Caco-2 (cell line): ENCODE results near the gene BMPR1B. TPM values are rescaled to one million over a fixed set of nuclear protein-coding genes. Genes with fewer than 3 reads are reported as not detected.

ENCODE experiments used
- BruUV-seq: library from RNA; stranded (reverse); fragments of 400-500 nt; replicated peaks from 2 replicates; lab custom pipeline; 2021; lab: Mats Ljungman, UMichigan
- CTCF ChIA-PET: fragments of 300-600 bp; sonication (Branson Sonifier 250); formaldehyde crosslinking; loops from one replicate; lab custom pipeline; 2022; ENCODE audit warnings: antibody characterized with exemption; lab: Charles Lee
- POLR2A ChIA-PET: fragments of 300-600 bp; sonication (Branson Sonifier 250); formaldehyde crosslinking; loops from one replicate; lab custom pipeline; 2022; ENCODE audit warnings: antibody characterized with exemption; lab: Charles Lee
- DNase-seq, 2 experiments: peaks; one replicate each; pipeline versions ENCODE4 v3.0.0 to v3.0.0-alpha.2; 2020 to 2022
- H3K27me3 ChIP-seq: replicated peaks from 2 replicates; pipeline ENCODE4 v1.6.0; 2011; ENCODE audit warnings: low read length; ENCODE audit not compliant: control insufficient read depth, insufficient read depth
- H3K36me3 ChIP-seq: 2 replicates; pipeline ENCODE4 v1.5.1; 2011; ENCODE audit warnings: low read length; ENCODE audit not compliant: control insufficient read depth, insufficient read depth
- H3K4me1 ChIP-seq: fragments of 250-450 bp; sonication (Bioruptor Pico); 2 replicates; pipeline ENCODE4 v1.5.1; 2020; ENCODE audit warnings: mild to moderate bottlenecking
- H3K4me3 ChIP-seq: 2 replicates; pipeline ENCODE4 v1.5.1; 2011; ENCODE audit warnings: low read depth, mild to moderate bottlenecking, control low read depth, low read length
- H3K9me3 ChIP-seq: fragments of 250-450 bp; sonication (Bioruptor Pico); 2 replicates; pipeline ENCODE4 v1.5.1; 2020; ENCODE audit warnings: mild to moderate bottlenecking, moderate library complexity
- H3K27ac Mint-ChIP-seq: one replicate; pipeline ENCODE4 v1.8.0; 2022; ENCODE audit warnings: mixed read lengths; ENCODE audit not compliant: unreplicated experiment
- H3K27me3 Mint-ChIP-seq: one replicate; pipeline ENCODE4 v1.8.0; 2022; ENCODE audit warnings: mixed read lengths; ENCODE audit not compliant: insufficient read depth, unreplicated experiment
- H3K36me3 Mint-ChIP-seq: one replicate; pipeline ENCODE4 v1.8.0; 2022; ENCODE audit warnings: mild to moderate bottlenecking, mixed read lengths; ENCODE audit not compliant: insufficient read depth, unreplicated experiment
- H3K4me1 Mint-ChIP-seq: one replicate; pipeline ENCODE4 v1.8.0; 2022; ENCODE audit warnings: low read depth, mixed read lengths; ENCODE audit not compliant: unreplicated experiment
- H3K4me3 Mint-ChIP-seq: one replicate; pipeline ENCODE4 v1.8.0; 2022; ENCODE audit warnings: mild to moderate bottlenecking, moderate library complexity, mixed read lengths; ENCODE audit not compliant: unreplicated experiment
- H3K9me3 Mint-ChIP-seq: one replicate; pipeline ENCODE4 v1.8.0; 2022; ENCODE audit warnings: mixed read lengths; ENCODE audit not compliant: unreplicated experiment
- intact Hi-C: fragments of 100-400 bp; cut with micrococcal nuclease; formaldehyde crosslinking; loops from one replicate; pipeline ENCODE4 v1.10.0; 2022; ENCODE audit not compliant: unreplicated experiment
- total RNA-seq: library from RNA; stranded (reverse); gene quantifications from 2 replicates; pipeline ENCODE4 v1.2.3, GENCODE V29; 2022
- TF ChIP-seq, protein P1 (sequence below), 2 experiments: fragments of 200-600 bp in 1 of 2; IDR thresholded peaks; 1 replicate in 1 of 2; 2 replicates in 1 of 2; pipeline versions ENCODE4 v1.5.1 to v1.8.0; 2011 to 2022; ENCODE audit warnings: antibody characterized with exemption in 1 of 2, control low read depth in 1 of 2, inconsistent platforms in 1 of 2, low read depth in 1 of 2, low read length in 1 of 2, mild to moderate bottlenecking in 1 of 2, moderate library complexity in 1 of 2; ENCODE audit not compliant: insufficient read depth in 1 of 2, severe bottlenecking in 1 of 2, unreplicated experiment in 1 of 2

Gene BMPR1B
- total RNA-seq, 1 experiment from 2014 or later, result 8.7 TPM

- intact Hi-C loops, result loop anchor here (10.0 kb wide), 1 partner anchor 127 kb away; no protein-coding TSS in a partner anchor
- H3K36me3 ChIP-seq, result no peaks in the 10 kb centered on the region
- H3K27me3 ChIP-seq, result no peaks in the 10 kb centered on the region
- Mint-ChIP-seq H3K4me3 (no peak overlapping the region), H3K36me3 (no peaks in the 10 kb centered on the region), H3K4me1 (peaks cover 5% of the 10 kb centered on the region), H3K9me3 (no peaks in the 10 kb centered on the region), H3K27me3 (no peaks in the 10 kb centered on the region), H3K27ac (no peak overlapping the region)
- CTCF ChIA-PET, result no interaction called here
- H3K9me3 ChIP-seq, result no peaks in the 10 kb centered on the region
- no peak for DNase-seq
- BruUV-seq, result no TSS peak
- H3K4me1 ChIP-seq, result no peaks in the 10 kb centered on the region
- TF ChIP-seq, protein P1, sequence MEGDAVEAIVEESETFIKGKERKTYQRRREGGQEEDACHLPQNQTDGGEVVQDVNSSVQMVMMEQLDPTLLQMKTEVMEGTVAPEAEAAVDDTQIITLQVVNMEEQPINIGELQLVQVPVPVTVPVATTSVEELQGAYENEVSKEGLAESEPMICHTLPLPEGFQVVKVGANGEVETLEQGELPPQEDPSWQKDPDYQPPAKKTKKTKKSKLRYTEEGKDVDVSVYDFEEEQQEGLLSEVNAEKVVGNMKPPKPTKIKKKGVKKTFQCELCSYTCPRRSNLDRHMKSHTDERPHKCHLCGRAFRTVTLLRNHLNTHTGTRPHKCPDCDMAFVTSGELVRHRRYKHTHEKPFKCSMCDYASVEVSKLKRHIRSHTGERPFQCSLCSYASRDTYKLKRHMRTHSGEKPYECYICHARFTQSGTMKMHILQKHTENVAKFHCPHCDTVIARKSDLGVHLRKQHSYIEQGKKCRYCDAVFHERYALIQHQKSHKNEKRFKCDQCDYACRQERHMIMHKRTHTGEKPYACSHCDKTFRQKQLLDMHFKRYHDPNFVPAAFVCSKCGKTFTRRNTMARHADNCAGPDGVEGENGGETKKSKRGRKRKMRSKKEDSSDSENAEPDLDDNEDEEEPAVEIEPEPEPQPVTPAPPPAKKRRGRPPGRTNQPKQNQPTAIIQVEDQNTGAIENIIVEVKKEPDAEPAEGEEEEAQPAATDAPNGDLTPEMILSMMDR (IDR thresholded peaks at IDR 0.05; ENCODE audit: insufficient read depth in 1 of 2, low read depth in 1 of 2, low read length in 1 of 2, severe bottlenecking in 1 of 2, unreplicated experiment in 1 of 2), result no peak
- POLR2A ChIA-PET, result no interaction called here
- H3K4me3 ChIP-seq, result no peak overlapping the region
Observed at GRCh38 chr4:94767446-94767845, 9.7 kb downstream of the BMPR1B start.

GRCh38 chr4:94782707-94783106 is 25.0 kb downstream of the BMPR1B start:
- CTCF ChIA-PET, result no interaction called here
- no peaks in the 10 kb centered on the region for H3K36me3 ChIP-seq
- no peaks in the 10 kb centered on the region for H3K4me1 ChIP-seq
- no peaks in the 10 kb centered on the region; the same call in 1 of the 2 replicates for H3K9me3 ChIP-seq
- POLR2A ChIA-PET, result no interaction called here
- H3K27ac Mint-ChIP-seq, result no peak overlapping the region
- intact Hi-C loops, result no loop called here
- no peak overlapping the region for H3K4me3 ChIP-seq
- no peaks in the 10 kb centered on the region for H3K27me3 Mint-ChIP-seq
- no peaks in the 10 kb centered on the region for H3K4me1 Mint-ChIP-seq
- no TSS peak for BruUV-seq
- DNase-seq, result no peak
- H3K27me3 ChIP-seq, result no peaks in the 10 kb centered on the region
- H3K4me3 Mint-ChIP-seq, result no peak overlapping the region
- no peaks in the 10 kb centered on the region for H3K9me3 Mint-ChIP-seq
- H3K36me3 Mint-ChIP-seq, result no peaks in the 10 kb centered on the region
- TF ChIP-seq, protein P1 (IDR thresholded peaks at IDR 0.05; ENCODE audit: insufficient read depth in 1 of 2, low read depth in 1 of 2, low read length in 1 of 2, severe bottlenecking in 1 of 2, unreplicated experiment in 1 of 2), result no peak

GRCh38 chr4:94791701-94792100 is 33.9 kb downstream of the BMPR1B start:
- Histone ChIP-seq H3K27me3 (no peaks in the 10 kb centered on the region), H3K36me3 (no peaks in the 10 kb centered on the region), H3K9me3 (no peaks in the 10 kb centered on the region), H3K4me3 (no peak overlapping the region), H3K4me1 (no peaks in the 10 kb centered on the region)
- POLR2A ChIA-PET, result no interaction called here
- TF ChIP-seq, protein P1 (IDR thresholded peaks at IDR 0.05; ENCODE audit: insufficient read depth in 1 of 2, low read depth in 1 of 2, low read length in 1 of 2, severe bottlenecking in 1 of 2, unreplicated experiment in 1 of 2), result no peak
- Mint-ChIP-seq H3K27ac (no peak overlapping the region), H3K36me3 (no peaks in the 10 kb centered on the region), H3K4me1 (no peaks in the 10 kb centered on the region), H3K9me3 (no peaks in the 10 kb centered on the region), H3K4me3 (no peak overlapping the region), H3K27me3 (no peaks in the 10 kb centered on the region)
- CTCF ChIA-PET, result no interaction called here
- BruUV-seq, result no TSS peak
- intact Hi-C loops, result no loop called here
- DNase-seq, result no peak
